ENCODE data around the gene SLC22A24. TPM values are rescaled to one million over a fixed set of nuclear protein-coding genes. Genes with fewer than 3 reads are reported as not detected.
"Not testable (repeated sequence)": the region's sequence is repeated elsewhere in the genome, so short reads cannot be mapped to it uniquely, and the experiment has no call there.

Gene SLC22A24
- polyA plus RNA-seq, 2 donors, result not detected

DNA sequence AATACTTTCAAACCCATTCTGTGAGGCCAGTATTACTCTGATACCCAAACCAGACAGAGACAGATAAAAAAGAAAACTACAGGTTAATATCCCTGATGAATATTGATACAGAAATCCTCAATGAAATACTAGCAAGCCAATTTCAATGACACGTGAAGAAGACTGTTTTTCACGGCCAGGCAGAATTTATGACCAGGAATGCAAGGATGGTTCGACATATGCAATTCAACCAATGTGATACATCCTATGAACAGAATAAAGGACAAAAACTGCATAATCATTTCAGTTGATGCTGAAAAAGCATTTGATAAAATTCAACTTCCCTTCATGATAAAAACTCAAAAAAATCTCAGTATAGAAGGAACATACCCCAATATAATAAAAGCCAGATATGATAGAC lies 44.5 kb downstream of the SLC22A24 start:
- Histone ChIP-seq H3K36me3 (ENCODE audit: control insufficient read depth in 2 of 2, insufficient read depth in 2 of 2, low read length in 1 of 2) (no peaks in the 10 kb centered on the region), H3K4me1 (ENCODE audit: control insufficient read depth in 2 of 2, insufficient read depth in 2 of 2, low read length in 1 of 2) (no peaks in the 10 kb centered on the region), H3K4me3 (ENCODE audit: low read depth in 1 of 2, low read length in 2 of 2) (no peak overlapping the region), H3K27me3 (ENCODE audit: control insufficient read depth in 1 of 2, insufficient read depth in 2 of 2, low read length in 2 of 2) (no peaks in the 10 kb centered on the region), H3K9me3 (ENCODE audit: control insufficient read depth in 2 of 2, insufficient read depth in 1 of 2, low read depth in 1 of 2, low read length in 1 of 2) (no peaks in the 10 kb centered on the region), H3K27ac (ENCODE audit: low read depth in 2 of 2, low read length in 1 of 2) (no peak overlapping the region)
- WGBS, 2 donors, result 75 to 88% methylated on average over 3 of the region's 3 CpGs

DNA sequence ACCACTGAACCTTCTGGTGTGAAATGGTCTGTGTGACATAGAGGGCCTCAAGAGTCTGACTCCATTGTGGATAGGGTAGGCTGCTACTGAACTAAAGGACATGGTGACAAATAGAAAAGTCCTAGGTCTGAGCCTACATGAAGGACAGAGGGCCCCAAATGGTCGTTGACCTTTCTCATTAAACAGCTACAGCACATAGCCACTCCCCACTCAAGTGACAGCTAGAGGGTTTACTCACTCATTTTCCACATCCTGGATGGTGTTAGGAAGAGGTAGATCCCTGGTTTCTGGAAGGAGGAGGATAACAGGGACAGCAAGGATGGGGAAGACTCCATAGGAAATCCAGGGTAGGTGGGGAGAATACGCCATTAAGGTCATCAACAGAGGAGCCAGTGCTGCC lies 63.3 kb downstream of the SLC22A24 start:
- WGBS, 2 donors, result 64 to 66% methylated on average over 2 of the region's 2 CpGs
- H3K4me1 ChIP-seq (ENCODE audit: control insufficient read depth in 2 of 2, insufficient read depth in 2 of 2, low read length in 1 of 2), result no peaks in the 10 kb centered on the region
- no peak overlapping the region for H3K4me3 ChIP-seq (ENCODE audit: low read depth in 1 of 2, low read length in 2 of 2)
- H3K27ac ChIP-seq (ENCODE audit: low read depth in 2 of 2, low read length in 1 of 2), result no peak overlapping the region
- no peaks in the 10 kb centered on the region for H3K27me3 ChIP-seq (ENCODE audit: control insufficient read depth in 1 of 2, insufficient read depth in 2 of 2, low read length in 2 of 2)
- no peaks in the 10 kb centered on the region for H3K36me3 ChIP-seq (ENCODE audit: control insufficient read depth in 2 of 2, insufficient read depth in 2 of 2, low read length in 1 of 2)
- no peaks in the 10 kb centered on the region for H3K9me3 ChIP-seq (ENCODE audit: control insufficient read depth in 2 of 2, insufficient read depth in 1 of 2, low read depth in 1 of 2, low read length in 1 of 2)

DNA sequence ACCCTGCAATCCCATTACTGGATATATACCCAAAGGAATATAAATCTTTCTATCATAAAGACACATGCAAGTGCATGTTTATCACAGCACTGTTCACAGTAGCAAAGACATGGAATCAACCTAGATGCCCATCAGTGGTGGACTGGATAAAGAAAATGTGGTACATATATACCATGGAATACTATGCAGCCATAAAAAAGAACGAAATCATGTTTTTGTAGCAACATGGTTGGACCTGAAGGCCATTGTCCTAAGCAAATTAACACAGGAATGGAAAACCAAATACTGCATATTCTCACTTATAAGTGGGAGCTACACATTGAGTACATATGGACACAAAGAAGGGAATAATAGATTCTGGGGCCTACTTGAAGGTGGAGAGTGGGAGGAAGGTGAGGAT lies 97.8 kb downstream of the SLC22A24 start:
- not testable (repeated sequence) for H3K4me1 ChIP-seq (ENCODE audit: control insufficient read depth in 2 of 2, insufficient read depth in 2 of 2, low read length in 1 of 2); H3K9me3 ChIP-seq (ENCODE audit: control insufficient read depth in 2 of 2, insufficient read depth in 1 of 2, low read depth in 1 of 2, low read length in 1 of 2); H3K27me3 ChIP-seq (ENCODE audit: control insufficient read depth in 1 of 2, insufficient read depth in 2 of 2, low read length in 2 of 2); H3K27ac ChIP-seq (ENCODE audit: low read depth in 2 of 2, low read length in 1 of 2); H3K36me3 ChIP-seq (ENCODE audit: control insufficient read depth in 2 of 2, insufficient read depth in 2 of 2, low read length in 1 of 2); H3K4me3 ChIP-seq (ENCODE audit: low read depth in 1 of 2, low read length in 2 of 2)
- 45 to 53% methylated on average over 1 of the region's 1 CpG for WGBS, 2 donors

DNA sequence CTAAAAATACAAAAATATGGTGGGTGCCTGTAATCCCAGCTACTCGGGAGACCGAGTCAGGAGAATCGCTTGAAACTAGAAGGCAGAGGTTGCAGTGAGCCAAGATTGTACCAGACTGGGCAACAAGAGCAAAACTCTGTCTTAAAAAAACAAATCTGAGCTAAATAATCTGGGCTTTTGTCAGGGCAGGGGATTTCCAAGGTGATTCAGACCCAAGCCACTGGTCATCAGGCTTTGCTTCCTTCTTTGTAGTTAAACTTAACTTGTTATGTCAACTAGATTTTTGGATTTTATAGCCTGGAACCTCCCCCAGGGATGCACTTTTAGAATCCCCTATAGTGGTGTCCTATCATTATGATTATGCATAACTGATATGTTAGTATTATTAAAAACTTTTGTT lies 101.4 kb downstream of the SLC22A24 start:
- H3K9me3 ChIP-seq (ENCODE audit: control insufficient read depth in 2 of 2, insufficient read depth in 1 of 2, low read depth in 1 of 2, low read length in 1 of 2), result no peaks in the 10 kb centered on the region
- H3K4me1 ChIP-seq (ENCODE audit: control insufficient read depth in 2 of 2, insufficient read depth in 2 of 2, low read length in 1 of 2), result no peaks in the 10 kb centered on the region
- H3K27ac ChIP-seq (ENCODE audit: low read depth in 2 of 2, low read length in 1 of 2), result no peak overlapping the region
- no peak overlapping the region for H3K4me3 ChIP-seq (ENCODE audit: low read depth in 1 of 2, low read length in 2 of 2)
- no peaks in the 10 kb centered on the region for H3K27me3 ChIP-seq (ENCODE audit: control insufficient read depth in 1 of 2, insufficient read depth in 2 of 2, low read length in 2 of 2)
- 91 to 95% methylated on average over 3 of the region's 3 CpGs for WGBS, 2 donors
- H3K36me3 ChIP-seq (ENCODE audit: control insufficient read depth in 2 of 2, insufficient read depth in 2 of 2, low read length in 1 of 2), result no peaks in the 10 kb centered on the region

DNA sequence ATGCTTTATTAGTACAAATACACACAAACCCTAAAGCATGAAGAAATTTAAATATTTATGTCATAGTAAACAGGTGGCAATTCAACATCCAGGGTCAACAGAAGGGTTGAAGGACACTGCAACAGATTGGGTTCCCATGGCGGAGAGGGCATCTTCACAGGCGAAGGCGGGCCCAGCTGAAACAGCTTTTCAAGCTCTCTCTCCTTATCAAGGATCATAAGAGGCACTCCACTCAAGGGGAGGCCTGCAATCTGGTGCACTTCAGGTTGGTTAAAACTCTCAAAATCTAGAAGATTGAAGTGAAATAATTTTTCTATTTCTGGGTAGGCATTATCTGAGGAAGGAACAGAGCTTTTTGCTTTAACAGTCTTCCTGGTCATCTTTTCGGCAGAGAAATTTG lies 111.6 kb downstream of the SLC22A24 start:
- Histone ChIP-seq H3K9me3 (ENCODE audit: control insufficient read depth in 2 of 2, insufficient read depth in 1 of 2, low read depth in 1 of 2, low read length in 1 of 2) (no peaks in the 10 kb centered on the region), H3K4me1 (ENCODE audit: control insufficient read depth in 2 of 2, insufficient read depth in 2 of 2, low read length in 1 of 2) (no peaks in the 10 kb centered on the region), H3K36me3 (ENCODE audit: control insufficient read depth in 2 of 2, insufficient read depth in 2 of 2, low read length in 1 of 2) (no peaks in the 10 kb centered on the region), H3K4me3 (ENCODE audit: low read depth in 1 of 2, low read length in 2 of 2) (no peak overlapping the region), H3K27me3 (ENCODE audit: control insufficient read depth in 1 of 2, insufficient read depth in 2 of 2, low read length in 2 of 2) (no peaks in the 10 kb centered on the region), H3K27ac (ENCODE audit: low read depth in 2 of 2, low read length in 1 of 2) (no peak overlapping the region)
- WGBS, 2 donors, result 97% methylated on average over 4 of the region's 4 CpGs

Other genes with a start within 250 kb of the SLC22A24 start
- under 1 TPM in 1 of 2 donors, not detected in 1; 0.01 TPM for gene CHRM1, start 222.9 kb downstream of the SLC22A24 start, polyA plus RNA-seq
- gene SLC22A6, start 159.3 kb downstream of the SLC22A24 start, polyA plus RNA-seq, result not detected
- not detected for gene SLC22A8, start 128.4 kb downstream of the SLC22A24 start, polyA plus RNA-seq
- gene SLC22A25, start 99.4 kb upstream of the SLC22A24 start, polyA plus RNA-seq, result under 1 TPM; 0.02 to 0.04 TPM
- not detected for gene SLC22A9, start 225.6 kb upstream of the SLC22A24 start, polyA plus RNA-seq